ENCODE results near the gene WDHD1. TPM values are rescaled to one million over a fixed set of nuclear protein-coding genes. Genes with fewer than 3 reads are reported as not detected.
"Not testable (repeated sequence)": the region's sequence is repeated elsewhere in the genome, so short reads cannot be mapped to it uniquely, and the experiment has no call there.

Gene WDHD1
- total and polyA plus RNA-seq, 8 donors, result 8.6 to 22.3 (median 16.0) TPM

GRCh38 chr14:54902143-54902520 lies 124.8 kb downstream of the WDHD1 start:
- Histone ChIP-seq H3K9me3 (no peaks in the 10 kb centered on the region), H3K4me3 (peak overlapping the region; percentile 78 to 84), H3K27me3 (no peaks in the 10 kb centered on the region), H3K27ac (peak overlapping the region; percentile 68 to 95), H3K4me1 (peaks cover 0 to 34% of the 10 kb centered on the region in 2 donors), H3K36me3 (no peaks in the 10 kb centered on the region)
- intact Hi-C loops (cut with DNase I), result no loop called here
- peak; percentile 55 to 95 (median 77) for DNase-seq
- no peak for TF ChIP-seq CTCF (IDR thresholded peaks at IDR 0.05)
- ATAC-seq, result peak; percentile 71

- ATAC-seq, result no peak
These were observed 125.3 kb downstream of the WDHD1 start for GRCh38 chr14:54901380-54902142.

GRCh38 chr14:54899573-54899972 lies 127.3 kb downstream of the WDHD1 start:
- no peaks in the 10 kb centered on the region for H3K9me3 ChIP-seq
- ATAC-seq (no peak), DNase-seq (no peak)
- TF ChIP-seq CTCF (IDR thresholded peaks at IDR 0.05), result no peak
- peak overlapping the region in 1 of 2 donors; percentile 95 for H3K27ac ChIP-seq
- H3K4me1 ChIP-seq, result peaks cover 0 to 44% of the 10 kb centered on the region in 2 donors
- peak overlapping the region in 1 of 2 donors; percentile 78 for H3K4me3 ChIP-seq
- H3K36me3 ChIP-seq, result no peaks in the 10 kb centered on the region
- H3K27me3 ChIP-seq, result no peaks in the 10 kb centered on the region
- intact Hi-C loops (cut with DNase I), result loop anchor here in 1 of 2 donors (10.0 kb wide), 1 partner anchor 265 kb away; no protein-coding TSS in a partner anchor

More at GRCh38 chr14:54901380-54902142, 125.3 kb downstream of the WDHD1 start:
- intact Hi-C loops (cut with DNase I), result no loop called here
- DNase-seq, result peak in 1 of 4 donors; percentile 35
- peak overlapping the region; percentile 78 to 84 for H3K4me3 ChIP-seq
- no peaks in the 10 kb centered on the region for H3K27me3 ChIP-seq
- H3K9me3 ChIP-seq, result no peaks in the 10 kb centered on the region
- H3K27ac ChIP-seq, result peak overlapping the region; percentile 68 to 95
- no peak for TF ChIP-seq CTCF (IDR thresholded peaks at IDR 0.05)
- peaks cover 0 to 34% of the 10 kb centered on the region in 2 donors for H3K4me1 ChIP-seq
- no peaks in the 10 kb centered on the region for H3K36me3 ChIP-seq

GRCh38 chr14:54897809-54898555 lies 128.9 kb downstream of the WDHD1 start:
- ATAC-seq, DNase-seq, H3K4me3 ChIP-seq, H3K9me3 ChIP-seq, H3K27ac ChIP-seq, H3K36me3 ChIP-seq, H3K27me3 ChIP-seq: not testable (repeated sequence)
- peaks cover 0 to 47% of the 10 kb centered on the region in 2 donors for H3K4me1 ChIP-seq
- intact Hi-C loops (cut with DNase I), result loop anchor here in 1 of 2 donors (10.0 kb wide), 1 partner anchor 267 kb away; no protein-coding TSS in a partner anchor

- no peak for TF ChIP-seq CTCF (IDR thresholded peaks at IDR 0.05)
- H3K36me3 ChIP-seq, result no peaks in the 10 kb centered on the region
- H3K9me3 ChIP-seq, result no peaks in the 10 kb centered on the region
- peaks cover 0 to 51% of the 10 kb centered on the region in 2 donors for H3K4me1 ChIP-seq
- intact Hi-C loops (cut with DNase I), result loop anchor here in 1 of 2 donors (10.0 kb wide), 1 partner anchor 269 kb away; no protein-coding TSS in a partner anchor
- no peaks in the 10 kb centered on the region for H3K27me3 ChIP-seq
- DNase-seq (no peak), ATAC-seq (no peak)
- no peak overlapping the region for H3K27ac ChIP-seq
- H3K4me3 ChIP-seq, result no peak overlapping the region
These were observed 131.2 kb downstream of the WDHD1 start for GRCh38 chr14:54895683-54896082.
